ENCODE measurements around the gene NRG2.

The NRG2 gene

GRCh38 chr5:139833525-139833924 is 209.6 kb downstream of the NRG2 start:
- DNase-seq = no peak

GRCh38 chr5:139831624-139832023 is 211.5 kb downstream of the NRG2 start:
- DNase-seq = no peak

GRCh38 chr5:139829471-139829870 is 213.6 kb downstream of the NRG2 start:
- DNase-seq = no peak

GRCh38 chr5:139828207-139828895 is 214.7 kb downstream of the NRG2 start:
- DNase-seq = no peak

- DNase-seq = no peak
Observed at GRCh38 chr5:139825690-139826089, 217.4 kb downstream of the NRG2 start.

GRCh38 chr5:139823757-139824355 is 219.2 kb downstream of the NRG2 start:
- peak in 1 of 4 experiments; percentile 0 for DNase-seq

GRCh38 chr5:139822553-139823425 is 220.3 kb downstream of the NRG2 start:
- DNase-seq = peak in 1 of 4 experiments; percentile 0

GRCh38 chr5:139821806-139822552 is 221.1 kb downstream of the NRG2 start:
- peak in 1 of 4 experiments; percentile 0 for DNase-seq

- no peak for DNase-seq
Observed at GRCh38 chr5:139820606-139821005, 222.5 kb downstream of the NRG2 start.

GRCh38 chr5:139820130-139820529 is 223.0 kb downstream of the NRG2 start:
- no peak for DNase-seq

- peak in 1 of 4 experiments; percentile 1 for DNase-seq
Observed at GRCh38 chr5:139817970-139818369, 225.1 kb downstream of the NRG2 start.

GRCh38 chr5:139817362-139817761 is 225.7 kb downstream of the NRG2 start:
- peak in 1 of 4 experiments; percentile 0 for DNase-seq

GRCh38 chr5:139816566-139816965 is 226.5 kb downstream of the NRG2 start:
- DNase-seq = peak in 1 of 4 experiments; percentile 0

GRCh38 chr5:139814704-139815280 is 228.3 kb downstream of the NRG2 start:
- DNase-seq = no peak

GRCh38 chr5:139814191-139814601 is 228.9 kb downstream of the NRG2 start:
- DNase-seq = no peak

GRCh38 chr5:139812836-139813805 is 230.0 kb downstream of the NRG2 start:
- no peak for DNase-seq

GRCh38 chr5:139812323-139812722 is 230.8 kb downstream of the NRG2 start:
- no peak for DNase-seq

GRCh38 chr5:139811274-139811607 is 231.9 kb downstream of the NRG2 start:
- DNase-seq = no peak

- no peak for DNase-seq
Observed at GRCh38 chr5:139810341-139811273, 232.5 kb downstream of the NRG2 start.

GRCh38 chr5:139809331-139809810 is 233.7 kb downstream of the NRG2 start:
- DNase-seq = no peak
